ENCODE data around the gene TTC9.

GRCh38 chr14:70638416-70638815 lies 3.3 kb upstream of the TTC9 start:
- TF ChIP-seq POLR2A (IDR thresholded peaks at IDR 0.05) (no peak), CTCF (IDR thresholded peaks at IDR 0.05) (no peak)

Measured in breast epithelium (tissue), 3 donors.